HEK293 (cell line): ENCODE measurements around the gene MARVELD1.

Experiments used
- HOXC10 ChIP-seq: sonication (generic); formaldehyde crosslinking; IDR thresholded peaks from 2 replicates; pipeline ENCODE4 v1.8.1; 2023; ENCODE audit warnings: mild to moderate bottlenecking, missing genetic modification reagents
- IKZF3 ChIP-seq: fragments of 450-650 bp; IDR thresholded peaks from 2 replicates; pipeline ENCODE4 v1.5.0; 2018; ENCODE audit warnings: missing biosample characterization, mild to moderate bottlenecking, missing genetic modification characterization, moderate library complexity
- KLF16 ChIP-seq: fragments of 450-650 bp; formaldehyde crosslinking; IDR thresholded peaks from 2 replicates; pipeline ENCODE4 v1.5.1; 2017; ENCODE audit warnings: missing biosample characterization, missing genetic modification characterization
- KLF7 ChIP-seq: fragments of 450-650 bp; formaldehyde crosslinking; IDR thresholded peaks from 2 replicates; pipeline ENCODE4 v1.5.1; 2016; ENCODE audit warnings: missing biosample characterization, missing genetic modification characterization, borderline replicate concordance
- MZF1 ChIP-seq: fragments of 450-650 bp; formaldehyde crosslinking; IDR thresholded peaks from 2 replicates; pipeline ENCODE4 v1.5.1; 2017; ENCODE audit warnings: missing biosample characterization, missing genetic modification characterization, borderline replicate concordance
- PRDM1 ChIP-seq: fragments of 450-650 bp; formaldehyde crosslinking; IDR thresholded peaks from 2 replicates; pipeline ENCODE4; 2016; ENCODE audit warnings: missing biosample characterization, missing genetic modification characterization
- ZBTB21 ChIP-seq: fragments of 450-650 bp; formaldehyde crosslinking; IDR thresholded peaks from 2 replicates; pipeline ENCODE4 v1.5.1; 2017; ENCODE audit warnings: missing biosample characterization, missing genetic modification characterization
- ZFP69B ChIP-seq: fragments of 450-650 bp; formaldehyde crosslinking; IDR thresholded peaks from 2 replicates; pipeline ENCODE4 v1.5.1; 2016; ENCODE audit warnings: missing biosample characterization, missing genetic modification characterization
- ZNF114 ChIP-seq: fragments of 450-650 bp; formaldehyde crosslinking; IDR thresholded peaks from 2 replicates; pipeline ENCODE4 v1.5.0; 2017; ENCODE audit warnings: missing biosample characterization, missing genetic modification characterization
- ZNF140 ChIP-seq: fragments of 450-650 bp; formaldehyde crosslinking; IDR thresholded peaks from 2 replicates; pipeline ENCODE4 v1.5.1; 2016; ENCODE audit warnings: missing biosample characterization, missing genetic modification characterization
- ZNF16 ChIP-seq: fragments of 450-650 bp; formaldehyde crosslinking; IDR thresholded peaks from 2 replicates; pipeline ENCODE4 v1.5.1; 2016; ENCODE audit warnings: low read depth, missing biosample characterization, missing genetic modification characterization
- ZNF24 ChIP-seq: fragments of 450-650 bp; formaldehyde crosslinking; IDR thresholded peaks from 2 replicates; pipeline ENCODE4 v1.5.1; 2016; ENCODE audit warnings: missing biosample characterization, missing genetic modification characterization
- ZNF280C ChIP-seq: fragments of 450-650 bp; formaldehyde crosslinking; IDR thresholded peaks from 2 replicates; pipeline ENCODE4 v1.5.1; 2016; ENCODE audit warnings: missing biosample characterization, missing genetic modification characterization
- ZNF362 ChIP-seq: fragments of 450-650 bp; formaldehyde crosslinking; IDR thresholded peaks from 2 replicates; pipeline ENCODE4 v1.5.1; 2016; ENCODE audit warnings: missing biosample characterization, missing genetic modification characterization
- ZNF544 ChIP-seq: fragments of 450-650 bp; formaldehyde crosslinking; IDR thresholded peaks from 2 replicates; pipeline ENCODE4 v1.5.0; 2017; ENCODE audit warnings: missing biosample characterization, missing genetic modification characterization
- ZNF561 ChIP-seq: fragments of 450-650 bp; IDR thresholded peaks from 2 replicates; pipeline ENCODE4 v1.5.1; 2018; ENCODE audit warnings: missing biosample characterization, missing genetic modification characterization, borderline replicate concordance
- ZNF623 ChIP-seq: fragments of 450-650 bp; formaldehyde crosslinking; IDR thresholded peaks from 2 replicates; pipeline ENCODE4 v1.5.1; 2016; ENCODE audit warnings: missing biosample characterization, missing genetic modification characterization
- ZNF645 ChIP-seq: fragments of 450-650 bp; formaldehyde crosslinking; IDR thresholded peaks from 2 replicates; pipeline ENCODE4; 2016; ENCODE audit warnings: missing biosample characterization, missing genetic modification characterization
- ZNF654 ChIP-seq: fragments of 450-650 bp; formaldehyde crosslinking; IDR thresholded peaks from 2 replicates; pipeline ENCODE4 v1.5.1; 2016; ENCODE audit warnings: low read depth, missing biosample characterization, missing genetic modification characterization
- ZNF658 ChIP-seq: fragments of 450-650 bp; formaldehyde crosslinking; IDR thresholded peaks from 2 replicates; pipeline ENCODE4; 2016; ENCODE audit warnings: missing biosample characterization, missing genetic modification characterization
- ZNF692 ChIP-seq: fragments of 450-650 bp; formaldehyde crosslinking; IDR thresholded peaks from 2 replicates; pipeline ENCODE4 v1.5.1; 2016; ENCODE audit warnings: missing biosample characterization, missing genetic modification characterization
- ZNF701 ChIP-seq: fragments of 450-650 bp; formaldehyde crosslinking; IDR thresholded peaks from 2 replicates; pipeline ENCODE4 v1.5.1; 2016; ENCODE audit warnings: missing biosample characterization, missing genetic modification characterization
- ZNF792 ChIP-seq: fragments of 450-650 bp; formaldehyde crosslinking; IDR thresholded peaks from 2 replicates; pipeline ENCODE4 v1.5.1; 2016; ENCODE audit warnings: missing biosample characterization, missing genetic modification characterization
- ZSCAN16 ChIP-seq: fragments of 450-650 bp; formaldehyde crosslinking; IDR thresholded peaks from 2 replicates; pipeline ENCODE4 v1.5.1; 2016; ENCODE audit warnings: missing biosample characterization, missing genetic modification characterization
- ZSCAN30 ChIP-seq: fragments of 450-650 bp; IDR thresholded peaks from 2 replicates; pipeline ENCODE4 v1.5.1; 2018; ENCODE audit warnings: missing biosample characterization, mild to moderate bottlenecking, missing genetic modification characterization, moderate library complexity
- TF ChIP-seq, protein P1 (sequence below): fragments of 450-650 bp; formaldehyde crosslinking; IDR thresholded peaks from 2 replicates; pipeline ENCODE4 v1.5.1; 2016; ENCODE audit warnings: missing biosample characterization, missing genetic modification characterization, low read depth
- TF ChIP-seq, protein P2 (sequence below): fragments of 450-650 bp; formaldehyde crosslinking; IDR thresholded peaks from 2 replicates; pipeline ENCODE4 v1.5.1; 2017; ENCODE audit warnings: missing biosample characterization, missing genetic modification characterization
- TF ChIP-seq, protein P3 (sequence below): fragments of 450-650 bp; formaldehyde crosslinking; IDR thresholded peaks from 2 replicates; pipeline ENCODE4 v1.5.1; 2016; ENCODE audit warnings: missing biosample characterization, missing genetic modification characterization

Gene MARVELD1

DNA sequence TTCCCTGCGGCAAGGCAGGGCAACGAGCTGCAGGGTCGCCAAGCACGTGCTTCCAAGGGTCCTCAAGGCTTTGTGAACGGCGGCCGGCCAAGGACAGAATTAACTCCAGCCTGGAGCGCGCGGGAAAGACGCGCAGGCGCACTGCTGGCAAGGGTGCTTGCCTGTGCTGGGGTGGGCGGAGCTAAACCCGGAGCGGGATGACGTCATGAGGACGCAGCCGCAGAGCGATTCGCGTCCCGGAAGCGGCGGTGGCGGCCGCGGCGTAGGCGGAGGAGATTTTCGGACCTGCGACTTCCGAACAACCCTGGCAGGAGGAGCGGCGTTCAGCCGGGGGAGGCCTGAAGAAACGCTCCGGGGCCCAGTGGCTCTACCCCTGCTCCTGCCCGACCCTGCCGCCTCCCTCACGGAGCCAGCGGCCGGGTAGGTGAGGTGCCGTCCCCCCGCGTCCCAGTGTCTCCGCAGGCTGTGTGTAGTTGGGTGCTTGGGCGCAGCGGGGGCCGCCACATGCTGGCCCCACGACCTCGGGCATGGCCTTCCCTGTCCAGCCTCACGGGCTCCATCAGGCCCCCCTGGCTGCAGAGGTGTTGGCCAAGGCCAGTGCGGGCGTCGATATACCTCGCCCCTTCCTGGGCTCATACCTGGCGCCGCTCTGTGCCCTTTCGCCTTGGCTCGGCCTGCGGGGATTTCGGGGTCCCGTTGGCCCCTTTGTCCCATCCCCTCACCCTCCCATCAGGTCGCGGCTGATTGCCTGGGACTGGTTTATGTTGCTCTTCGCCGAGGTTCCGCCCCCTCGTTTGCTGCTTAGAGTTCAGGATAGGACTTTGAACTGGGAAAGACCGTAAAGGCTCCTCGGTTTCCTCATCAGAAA lies 23.6 kb downstream of the MARVELD1 start, which contains the start of gene ZFYVE27 (continued):
- TF ChIP-seq KLF16 (tag by site-specific recombination): peak; percentile 33
- no peak for TF ChIP-seq HOXC10 (CRISPR knock-in tag)
- no peak for TF ChIP-seq ZNF544 (tag by site-specific recombination)
- TF ChIP-seq ZNF16: no peak
- TF ChIP-seq ZNF658 (tag by site-specific recombination): no peak
- TF ChIP-seq KLF7 (tag by site-specific recombination): no peak
- TF ChIP-seq, protein P1, sequence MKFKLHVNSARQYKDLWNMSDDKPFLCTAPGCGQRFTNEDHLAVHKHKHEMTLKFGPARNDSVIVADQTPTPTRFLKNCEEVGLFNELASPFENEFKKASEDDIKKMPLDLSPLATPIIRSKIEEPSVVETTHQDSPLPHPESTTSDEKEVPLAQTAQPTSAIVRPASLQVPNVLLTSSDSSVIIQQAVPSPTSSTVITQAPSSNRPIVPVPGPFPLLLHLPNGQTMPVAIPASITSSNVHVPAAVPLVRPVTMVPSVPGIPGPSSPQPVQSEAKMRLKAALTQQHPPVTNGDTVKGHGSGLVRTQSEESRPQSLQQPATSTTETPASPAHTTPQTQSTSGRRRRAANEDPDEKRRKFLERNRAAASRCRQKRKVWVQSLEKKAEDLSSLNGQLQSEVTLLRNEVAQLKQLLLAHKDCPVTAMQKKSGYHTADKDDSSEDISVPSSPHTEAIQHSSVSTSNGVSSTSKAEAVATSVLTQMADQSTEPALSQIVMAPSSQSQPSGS: peak; percentile 100
- no peak for TF ChIP-seq ZNF362 (tag by site-specific recombination)
- TF ChIP-seq PRDM1 (tag by site-specific recombination): no peak
- TF ChIP-seq, protein P2, sequence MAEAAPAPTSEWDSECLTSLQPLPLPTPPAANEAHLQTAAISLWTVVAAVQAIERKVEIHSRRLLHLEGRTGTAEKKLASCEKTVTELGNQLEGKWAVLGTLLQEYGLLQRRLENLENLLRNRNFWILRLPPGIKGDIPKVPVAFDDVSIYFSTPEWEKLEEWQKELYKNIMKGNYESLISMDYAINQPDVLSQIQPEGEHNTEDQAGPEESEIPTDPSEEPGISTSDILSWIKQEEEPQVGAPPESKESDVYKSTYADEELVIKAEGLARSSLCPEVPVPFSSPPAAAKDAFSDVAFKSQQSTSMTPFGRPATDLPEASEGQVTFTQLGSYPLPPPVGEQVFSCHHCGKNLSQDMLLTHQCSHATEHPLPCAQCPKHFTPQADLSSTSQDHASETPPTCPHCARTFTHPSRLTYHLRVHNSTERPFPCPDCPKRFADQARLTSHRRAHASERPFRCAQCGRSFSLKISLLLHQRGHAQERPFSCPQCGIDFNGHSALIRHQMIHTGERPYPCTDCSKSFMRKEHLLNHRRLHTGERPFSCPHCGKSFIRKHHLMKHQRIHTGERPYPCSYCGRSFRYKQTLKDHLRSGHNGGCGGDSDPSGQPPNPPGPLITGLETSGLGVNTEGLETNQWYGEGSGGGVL (tag by site-specific recombination): no peak
- TF ChIP-seq ZNF140: no peak
- TF ChIP-seq ZBTB21 (tag by site-specific recombination): peak; percentile 95
- TF ChIP-seq ZNF24 (tag by site-specific recombination): no peak
- no peak for TF ChIP-seq ZNF654 (tag by site-specific recombination)
- no peak for TF ChIP-seq ZNF792
- TF ChIP-seq, protein P3, sequence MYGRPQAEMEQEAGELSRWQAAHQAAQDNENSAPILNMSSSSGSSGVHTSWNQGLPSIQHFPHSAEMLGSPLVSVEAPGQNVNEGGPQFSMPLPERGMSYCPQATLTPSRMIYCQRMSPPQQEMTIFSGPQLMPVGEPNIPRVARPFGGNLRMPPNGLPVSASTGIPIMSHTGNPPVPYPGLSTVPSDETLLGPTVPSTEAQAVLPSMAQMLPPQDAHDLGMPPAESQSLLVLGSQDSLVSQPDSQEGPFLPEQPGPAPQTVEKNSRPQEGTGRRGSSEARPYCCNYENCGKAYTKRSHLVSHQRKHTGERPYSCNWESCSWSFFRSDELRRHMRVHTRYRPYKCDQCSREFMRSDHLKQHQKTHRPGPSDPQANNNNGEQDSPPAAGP (tag by site-specific recombination): peak; percentile 72
- TF ChIP-seq ZFP69B (tag by site-specific recombination): peak; percentile 74; the same call in 1 of the 2 replicates
- no peak for TF ChIP-seq ZNF280C (tag by site-specific recombination)
- no peak for TF ChIP-seq ZNF114
- TF ChIP-seq ZNF623: no peak
- TF ChIP-seq ZNF692 (tag by site-specific recombination): peak; percentile 92
- TF ChIP-seq ZNF561 (tag by site-specific recombination): 0 out of 2 replicates have a peak, but pooled peaks have one; percentile 43
- TF ChIP-seq ZSCAN30 (tag by site-specific recombination): peak; percentile 49
- TF ChIP-seq ZNF645: no peak
- TF ChIP-seq ZSCAN16 (tag by site-specific recombination): peak; percentile 1; the same call in 1 of the 2 replicates
- peak; percentile 5; the same call in 1 of the 2 replicates for TF ChIP-seq IKZF3
- TF ChIP-seq ZNF701: no peak
- TF ChIP-seq MZF1 (tag by site-specific recombination): no peak
